ENCODE data around the gene NCAPH2. TPM values are rescaled to one million over a fixed set of nuclear protein-coding genes. Genes with fewer than 3 reads are reported as not detected.
"Not testable (repeated sequence)": the region's sequence is repeated elsewhere in the genome, so short reads cannot be mapped to it uniquely, and the experiment has no call there.

The NCAPH2 gene
- total and polyA plus RNA-seq, 2 of the 13 experiments (the other 11 are each of a cell fraction or from before 2014, with no cell fraction given) = 28.1 to 64.4 TPM

DNA sequence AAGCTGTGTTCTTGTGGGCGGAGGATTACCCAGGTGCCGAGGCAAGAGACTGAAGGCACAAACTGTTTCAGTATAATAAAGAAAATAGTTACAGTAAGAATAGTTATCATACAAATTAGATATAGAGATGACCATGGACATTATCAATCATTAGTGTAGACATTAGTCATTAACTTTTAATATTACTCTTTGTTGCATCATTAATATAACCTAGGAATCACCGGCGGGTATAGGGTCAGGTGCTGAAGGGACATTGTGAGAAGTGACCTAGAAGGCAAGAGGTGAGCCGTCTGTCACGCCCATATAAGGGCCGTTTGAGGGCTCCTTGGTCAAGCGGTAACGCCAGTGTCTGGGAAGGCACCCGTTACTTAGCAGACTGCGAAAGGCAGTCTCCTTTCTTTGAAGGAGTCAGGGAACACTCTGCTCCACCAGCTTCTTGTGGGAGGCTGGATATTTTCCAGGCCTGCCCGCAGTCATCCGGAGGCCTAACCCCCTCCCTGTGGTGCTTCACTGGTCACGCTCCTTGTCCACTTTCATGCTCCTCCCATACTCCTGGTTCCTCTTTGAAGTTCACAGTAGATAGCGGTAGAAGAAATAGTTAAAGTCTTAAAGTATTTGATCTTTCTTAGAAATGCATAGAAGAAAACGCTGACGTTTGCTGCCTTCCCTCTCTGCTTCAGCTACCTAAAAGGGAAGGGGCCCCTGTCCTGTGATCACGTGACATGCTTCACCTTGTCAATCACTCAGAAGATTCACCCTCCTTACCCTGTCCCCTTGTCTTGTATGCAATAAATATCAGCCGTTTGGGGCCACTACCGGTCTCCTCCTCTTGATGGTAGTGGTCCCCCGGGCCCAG, 26.1 kb downstream of the NCAPH2 start:
- CTCF ChIA-PET (ENCODE audit: low intra/inter-chr PET ratio, low total read pairs); BruUV-seq (replicated peaks); DNase-seq (ENCODE audit: low spot score); intact Hi-C loops (cut with micrococcal nuclease; ENCODE audit: unreplicated experiment); H4K20me1 ChIP-seq (ENCODE audit: insufficient read depth, low read length); H3K9ac ChIP-seq (ENCODE audit: insufficient read depth, low read depth, low read length); H3K36me3 ChIP-seq (replicated peaks in 1 of 2; ENCODE audit: control insufficient read depth in 1 of 2, insufficient read depth in 2 of 2, low read length in 2 of 2); H3K9me3 ChIP-seq (ENCODE audit: low read length); FAIRE-seq; ATAC-seq; H3K27me3 ChIP-seq (ENCODE audit: control insufficient read depth in 1 of 2, insufficient read depth in 2 of 2, low read length in 2 of 2); H3K79me2 ChIP-seq (ENCODE audit: insufficient read depth, low read length); H2AFZ ChIP-seq (ENCODE audit: low read length); H3K27ac ChIP-seq (ENCODE audit: extremely low read length, insufficient read depth, low read length): not testable (repeated sequence)
- Histone ChIP-seq H3K4me3 (replicated peaks in 1 of 3; ENCODE audit: insufficient read depth in 1 of 3, low read depth in 2 of 3, low read length in 3 of 3) (peak overlapping the region in 1 of 3 experiments; percentile 10; a peak in 1 of 6 replicates), H3K4me1 (ENCODE audit: insufficient read depth, low read length) (peaks cover 51% of the 10 kb centered on the region), H3K4me2 (ENCODE audit: low read depth, low read length) (peak overlapping the region; percentile 84)
- TF ChIP-seq, protein P1, sequence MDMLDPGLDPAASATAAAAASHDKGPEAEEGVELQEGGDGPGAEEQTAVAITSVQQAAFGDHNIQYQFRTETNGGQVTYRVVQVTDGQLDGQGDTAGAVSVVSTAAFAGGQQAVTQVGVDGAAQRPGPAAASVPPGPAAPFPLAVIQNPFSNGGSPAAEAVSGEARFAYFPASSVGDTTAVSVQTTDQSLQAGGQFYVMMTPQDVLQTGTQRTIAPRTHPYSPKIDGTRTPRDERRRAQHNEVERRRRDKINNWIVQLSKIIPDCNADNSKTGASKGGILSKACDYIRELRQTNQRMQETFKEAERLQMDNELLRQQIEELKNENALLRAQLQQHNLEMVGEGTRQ (IDR thresholded peaks at IDR 0.05; ENCODE audit: low read depth, low read length) = peak; percentile 79
- TF ChIP-seq, protein P1 (CRISPR knock-in tag; IDR thresholded peaks at IDR 0.05; ENCODE audit: borderline replicate concordance) = peak; percentile 39; the same call in 1 of the 2 replicates
- TF ChIP-seq RAD51 (IDR thresholded peaks at IDR 0.05; ENCODE audit: borderline replicate concordance) = peak; percentile 89
- 0 out of 2 replicates have a peak, but pooled peaks have one; percentile 15 for TF ChIP-seq MAFF (IDR thresholded peaks at IDR 0.05; ENCODE audit: low read depth, low read length)
- TF ChIP-seq, protein P2, sequence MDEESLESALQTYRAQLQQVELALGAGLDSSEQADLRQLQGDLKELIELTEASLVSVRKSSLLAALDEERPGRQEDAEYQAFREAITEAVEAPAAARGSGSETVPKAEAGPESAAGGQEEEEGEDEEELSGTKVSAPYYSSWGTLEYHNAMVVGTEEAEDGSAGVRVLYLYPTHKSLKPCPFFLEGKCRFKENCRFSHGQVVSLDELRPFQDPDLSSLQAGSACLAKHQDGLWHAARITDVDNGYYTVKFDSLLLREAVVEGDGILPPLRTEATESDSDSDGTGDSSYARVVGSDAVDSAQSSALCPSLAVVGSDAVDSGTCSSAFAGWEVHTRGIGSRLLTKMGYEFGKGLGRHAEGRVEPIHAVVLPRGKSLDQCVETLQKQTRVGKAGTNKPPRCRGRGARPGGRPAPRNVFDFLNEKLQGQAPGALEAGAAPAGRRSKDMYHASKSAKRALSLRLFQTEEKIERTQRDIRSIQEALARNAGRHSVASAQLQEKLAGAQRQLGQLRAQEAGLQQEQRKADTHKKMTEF (CRISPR knock-in tag; IDR thresholded peaks at IDR 0.05) = 0 out of 2 replicates have a peak, but pooled peaks have one; percentile 23
- peak; percentile 70 for TF ChIP-seq AKAP8 (CRISPR knock-in tag; IDR thresholded peaks at IDR 0.05)
- TF ChIP-seq, protein P3, sequence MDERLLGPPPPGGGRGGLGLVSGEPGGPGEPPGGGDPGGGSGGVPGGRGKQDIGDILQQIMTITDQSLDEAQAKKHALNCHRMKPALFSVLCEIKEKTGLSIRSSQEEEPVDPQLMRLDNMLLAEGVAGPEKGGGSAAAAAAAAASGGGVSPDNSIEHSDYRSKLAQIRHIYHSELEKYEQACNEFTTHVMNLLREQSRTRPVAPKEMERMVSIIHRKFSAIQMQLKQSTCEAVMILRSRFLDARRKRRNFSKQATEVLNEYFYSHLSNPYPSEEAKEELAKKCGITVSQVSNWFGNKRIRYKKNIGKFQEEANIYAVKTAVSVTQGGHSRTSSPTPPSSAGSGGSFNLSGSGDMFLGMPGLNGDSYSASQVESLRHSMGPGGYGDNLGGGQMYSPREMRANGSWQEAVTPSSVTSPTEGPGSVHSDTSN (CRISPR knock-in tag; IDR thresholded peaks at IDR 0.05) = peak; percentile 53
- peak; percentile 37 to 54; a peak in 2 of 4 replicates for TF ChIP-seq MAFK (conservative IDR thresholded peaks at IDR 0.05 in 1 of 2, IDR thresholded peaks at IDR 0.05 in 1 of 2; ENCODE audit: low read length in 2 of 2)
- POLR2A ChIA-PET = interaction anchor here (1.0 to 5.9 kb wide), 4 partner anchors 9 to 35 kb away, joined by 3 to 34 read pairs (median 8); partner anchors contain the start of genes KLHDC7B, SCO2 and SYCE3
- in situ Hi-C loops (cut with HindIII; ENCODE audit: extremely low pct_ligation_motif_present, low pct_unique_long_range_greater_than_20kb) = loop anchor here (5.0 kb wide), 1 partner anchor 33 kb away; no protein-coding TSS in a partner anchor
- WGBS (ENCODE audit: low lambda C conversion rate) = 16% methylated on average over 15 of the region's 21 CpGs

Measured in HepG2 (cell line).